RPMI8226 (cell line): ENCODE measurements around the gene ZC3H18.
A peak's percentile ranks its signal among the peaks of the same experiment; 100 is the strongest.

Experiments
- DNase-seq: peaks from one replicate; pipeline ENCODE4 v3.0.0-alpha.2; 2015

ZC3H18 gene

DNA sequence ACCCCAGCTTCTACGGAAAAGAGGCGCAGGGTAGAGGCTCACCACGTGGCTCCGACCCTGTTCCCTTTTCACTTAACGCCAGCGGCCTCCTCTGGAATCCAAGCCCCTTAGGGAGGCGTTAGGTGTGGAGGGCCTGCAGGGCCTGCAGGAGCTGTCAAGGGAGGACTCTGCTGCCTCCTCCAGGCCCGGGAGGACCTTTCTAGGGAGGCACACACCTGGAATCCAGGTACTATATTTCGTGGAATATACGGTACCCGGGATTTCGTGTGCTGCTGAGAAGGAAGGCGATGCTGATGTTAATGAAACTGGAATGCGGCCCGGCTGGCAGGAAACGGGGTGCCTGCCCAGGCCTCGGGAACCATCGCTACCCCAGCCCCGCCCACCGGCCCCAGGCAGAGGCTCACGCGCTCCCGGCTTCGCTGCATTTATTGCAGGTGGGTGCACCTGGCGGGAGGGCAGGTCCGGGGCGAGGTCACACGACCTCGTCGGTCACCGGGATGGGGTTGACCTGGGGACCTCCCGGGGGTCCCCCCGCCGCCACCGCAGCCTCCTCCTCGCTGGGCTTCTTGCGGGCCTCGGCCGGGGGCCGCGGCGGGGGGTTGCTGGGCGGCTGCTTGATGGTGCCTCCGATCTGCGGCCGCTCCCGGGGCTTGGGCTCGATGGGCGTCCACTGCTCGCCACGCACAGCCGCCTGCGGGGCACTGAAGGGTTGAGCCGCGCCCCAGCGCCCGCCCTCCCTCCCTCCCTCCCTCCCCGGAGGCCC is 72.9 kb downstream of the ZC3H18 start:
- DNase-seq = no peak

GRCh38 chr16:88643644-88643932 is 73.4 kb downstream of the ZC3H18 start:
- no peak for DNase-seq

DNA sequence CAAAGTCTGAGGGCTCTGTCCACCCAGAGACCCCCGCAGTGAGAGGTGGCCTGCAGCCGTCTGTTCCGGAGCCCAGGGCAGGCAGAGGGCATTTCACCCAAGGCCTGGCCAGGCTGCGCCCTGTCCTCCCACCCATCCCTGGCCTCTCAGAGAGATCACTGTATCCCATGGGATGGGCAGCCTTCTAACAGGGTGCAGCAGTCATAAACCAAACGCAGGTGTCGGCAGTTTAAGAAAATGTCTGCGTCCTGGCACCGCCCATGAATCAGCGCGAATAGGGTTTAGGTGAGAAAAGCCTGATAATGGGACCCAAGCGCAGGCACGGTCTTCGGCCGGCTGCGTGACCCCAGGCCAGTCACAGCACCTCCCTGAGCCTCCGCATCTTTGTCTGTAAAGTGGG is 75.3 kb downstream of the ZC3H18 start:
- no peak for DNase-seq

GRCh38 chr16:88645941-88646340 is 75.7 kb downstream of the ZC3H18 start:
- no peak for DNase-seq

- DNase-seq = no peak
Observed at GRCh38 chr16:88646345-88647034, 76.3 kb downstream of the ZC3H18 start.

DNA sequence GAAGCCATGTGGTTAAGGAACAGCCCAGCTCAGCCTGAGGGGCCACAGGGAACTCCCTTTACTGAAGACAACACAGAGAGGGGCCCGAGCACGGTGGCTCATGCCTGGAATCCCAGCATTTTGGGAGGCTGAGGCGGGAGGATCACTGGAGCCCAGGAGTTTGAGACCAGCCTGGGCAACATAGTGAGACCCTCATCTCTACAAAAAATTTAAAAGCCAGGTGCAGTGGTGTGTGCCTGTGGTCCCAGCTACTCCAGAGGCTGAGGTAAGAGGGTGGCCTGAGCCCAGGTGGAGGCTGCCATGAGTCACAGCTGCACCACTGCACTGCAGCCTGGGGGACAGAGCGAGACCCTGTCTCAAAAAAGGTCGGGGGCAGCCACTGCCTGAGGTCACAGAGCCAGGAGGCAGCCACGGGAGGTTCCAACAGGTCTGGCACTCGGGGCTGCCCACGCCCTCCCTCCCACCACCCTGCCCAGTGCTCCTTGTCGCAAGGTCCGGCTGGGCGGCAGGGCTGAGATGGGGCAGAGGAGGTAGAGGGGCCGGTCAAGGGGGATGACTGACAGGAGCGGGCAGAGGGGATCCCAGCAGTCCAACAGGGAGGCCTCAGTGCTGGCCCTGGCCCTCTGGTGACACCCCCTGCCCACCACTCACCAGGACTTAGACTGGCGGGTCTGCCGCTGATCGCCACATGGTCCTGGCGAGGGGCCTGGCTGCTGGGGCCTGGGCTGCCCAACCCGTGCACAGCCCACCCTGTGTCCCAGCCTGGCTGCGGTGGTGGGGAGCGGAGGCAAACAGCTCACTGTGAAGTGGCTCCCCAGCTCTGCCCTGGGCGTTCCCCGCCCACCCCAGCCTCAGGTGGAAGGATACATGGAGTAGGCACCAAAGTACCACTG is 77.2 kb downstream of the ZC3H18 start:
- DNase-seq = no peak

DNA sequence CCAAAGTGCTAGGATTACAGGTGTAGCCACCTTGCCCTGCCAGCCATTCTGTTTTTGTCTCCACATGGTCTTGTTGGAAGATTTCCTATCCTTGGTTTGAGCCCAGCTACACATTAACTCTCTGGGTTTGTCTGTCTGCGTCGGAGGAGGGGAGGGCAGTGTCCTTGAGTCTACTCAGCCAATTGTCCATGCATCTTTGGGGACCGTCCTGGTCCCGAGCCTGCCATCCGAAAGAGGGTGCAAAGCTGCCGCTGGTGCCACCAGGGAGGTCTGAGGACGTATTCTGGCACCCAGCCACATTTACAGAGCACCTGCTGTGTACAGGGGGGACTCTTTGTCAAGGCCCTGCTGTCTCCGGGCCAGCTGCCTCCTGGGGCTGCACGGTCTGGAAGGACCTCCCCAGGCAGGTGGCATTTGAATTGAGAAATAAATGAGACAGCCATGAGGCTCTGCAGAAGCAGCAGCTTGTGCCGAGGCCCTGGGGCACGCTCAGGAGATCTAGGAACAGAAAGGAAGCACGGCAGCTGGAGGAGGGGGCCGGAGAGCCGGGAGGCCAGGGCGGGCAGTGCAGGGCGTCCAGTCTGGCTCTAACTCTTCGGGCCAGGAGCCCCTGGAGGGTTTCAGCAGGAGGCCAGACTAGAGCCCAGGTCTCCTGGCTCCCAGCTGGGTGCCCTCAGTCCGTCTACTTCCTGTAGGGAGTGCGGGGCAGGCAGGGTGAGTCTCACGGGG is 79.2 kb downstream of the ZC3H18 start:
- peak; percentile 86 for DNase-seq

DNA sequence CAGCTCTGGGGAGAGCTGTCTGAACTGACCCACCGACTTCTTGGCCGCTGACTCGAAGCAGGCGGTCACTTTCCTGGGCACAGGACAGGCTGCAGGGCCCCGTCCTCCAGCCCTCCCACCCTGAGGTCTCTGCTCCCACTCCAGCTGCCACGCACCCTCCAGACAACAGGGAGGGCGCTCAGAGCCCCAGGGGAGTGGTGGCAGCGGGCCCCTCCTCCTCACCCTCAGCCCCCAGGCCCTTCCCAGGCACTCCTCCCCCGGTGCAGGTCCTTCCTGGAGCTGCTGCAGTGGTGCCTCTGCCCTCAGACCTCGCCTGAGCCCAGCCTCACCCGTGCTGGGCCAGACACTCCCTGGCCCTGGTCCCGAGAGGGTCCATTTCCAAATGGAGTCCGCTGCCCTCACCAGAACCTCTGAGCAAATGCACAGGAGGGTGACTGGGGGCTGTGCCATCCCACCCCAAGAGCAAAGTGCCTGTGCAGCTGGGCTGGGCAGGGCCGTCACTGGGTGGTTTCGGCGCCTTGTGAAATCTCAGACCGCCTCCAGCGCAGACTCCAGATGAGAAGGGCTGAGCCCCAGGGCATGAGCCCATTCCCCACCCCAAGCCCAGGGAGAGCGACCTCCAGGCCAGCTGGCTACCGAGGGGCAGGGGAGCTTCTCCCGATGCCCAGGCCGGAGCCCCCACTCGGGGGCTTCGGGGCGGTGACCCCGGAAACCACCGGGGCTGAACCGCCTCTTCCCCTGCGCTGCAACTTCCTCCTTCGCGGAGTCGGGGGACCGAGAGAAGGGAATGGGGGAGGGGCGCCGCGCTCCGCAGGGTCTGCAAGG is 79.9 kb downstream of the ZC3H18 start:
- peak; percentile 48 for DNase-seq

GRCh38 chr16:88650749-88651275 is 80.6 kb downstream of the ZC3H18 start, which contains the start of gene CYBA:
TSS of gene CYBA (minus strand) at chr16:88651053. CDS start at chr16:88651013, 40 bp downstream.
- peak; percentile 88 for DNase-seq

- DNase-seq = peak; percentile 84
Observed at GRCh38 chr16:88651276-88651988, 81.2 kb downstream of the ZC3H18 start.

- no peak for DNase-seq
Observed at GRCh38 chr16:88651989-88652761, 82.0 kb downstream of the ZC3H18 start.

- no peak for DNase-seq
Observed at GRCh38 chr16:88652762-88653063, 82.5 kb downstream of the ZC3H18 start.

DNA sequence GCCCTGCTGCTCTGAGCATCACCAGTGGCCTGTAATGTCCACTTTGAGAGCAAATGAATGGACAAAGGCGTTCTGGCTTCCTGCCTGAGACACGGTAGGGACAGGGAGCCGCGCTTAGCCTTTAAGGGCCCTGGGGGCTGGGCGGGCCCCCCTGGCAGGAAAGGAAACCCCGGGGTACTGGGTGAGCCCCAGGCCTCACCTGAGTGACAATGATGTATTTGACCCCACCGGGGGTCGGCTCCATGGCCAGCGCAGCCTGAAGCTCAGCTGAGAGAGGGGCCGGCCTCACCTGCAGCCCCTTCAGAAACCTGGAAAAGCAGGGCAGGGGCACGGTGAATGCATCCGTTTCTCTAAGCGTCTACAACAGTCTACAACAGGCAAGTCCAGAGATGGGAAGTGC is 82.9 kb downstream of the ZC3H18 start:
- no peak for DNase-seq

DNA sequence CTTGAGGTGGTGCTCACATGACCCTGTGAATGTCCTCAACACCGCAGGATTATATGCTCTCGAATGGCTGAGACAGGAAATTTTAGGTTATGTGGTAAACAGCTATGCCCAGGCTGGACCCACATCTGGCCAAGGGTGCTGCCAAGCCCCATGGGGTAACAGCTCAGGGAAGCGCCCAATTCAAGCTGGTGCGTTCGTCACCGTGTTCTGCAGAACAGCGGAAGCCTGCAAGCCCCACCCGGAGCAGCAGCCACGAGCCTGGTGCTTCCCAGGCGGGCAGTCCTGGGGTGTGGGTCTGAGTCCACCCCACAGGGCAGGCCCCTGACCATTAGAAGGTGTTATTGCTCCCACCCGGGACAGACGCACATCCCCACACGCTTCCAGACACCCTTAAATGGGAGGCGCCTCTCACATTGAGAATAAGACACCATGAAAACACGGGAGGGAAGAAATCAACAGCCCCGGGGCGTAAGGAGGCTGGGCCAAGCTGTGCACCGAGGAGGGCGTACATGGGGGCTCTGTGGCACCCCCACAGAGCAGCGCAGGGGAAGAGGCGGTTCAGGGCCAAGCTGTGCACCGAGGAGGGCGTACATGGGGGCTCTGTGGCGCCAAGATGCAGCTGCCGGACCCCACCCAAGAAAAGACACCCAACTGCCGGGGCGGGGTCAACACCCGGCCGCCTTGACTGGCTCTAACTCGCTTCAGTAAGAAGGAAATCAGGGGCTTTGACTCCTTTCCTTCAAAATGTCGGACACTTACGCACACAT is 83.6 kb downstream of the ZC3H18 start:
- DNase-seq = no peak

- DNase-seq = no peak
Observed at GRCh38 chr16:88654363-88655052, 84.3 kb downstream of the ZC3H18 start.

- no peak for DNase-seq
Observed at GRCh38 chr16:88655053-88655732, 85.0 kb downstream of the ZC3H18 start.

GRCh38 chr16:88655733-88656281 is 85.6 kb downstream of the ZC3H18 start:
- DNase-seq = no peak
